ENCODE results near the gene ACOX2.

ACOX2 gene

GRCh38 chr3:58551636-58552180, 14.7 kb upstream of the ACOX2 start:
- TF ChIP-seq CTCF (IDR thresholded peaks at IDR 0.05; ENCODE audit: low read depth, low read length, missing control alignments), result no peak
- DNase-seq (ENCODE audit: low read depth), result no peak
- no peak overlapping the region for H3K4me3 ChIP-seq (ENCODE audit: low read depth, low read length)

GRCh38 chr3:58544541-58544940, 7.6 kb upstream of the ACOX2 start:
- DNase-seq (ENCODE audit: low read depth), result no peak
- no peak overlapping the region for H3K4me3 ChIP-seq (ENCODE audit: low read depth, low read length)
- no peak for TF ChIP-seq CTCF (IDR thresholded peaks at IDR 0.05; ENCODE audit: low read depth, low read length, missing control alignments)

- no peak for TF ChIP-seq CTCF (IDR thresholded peaks at IDR 0.05; ENCODE audit: low read depth, low read length, missing control alignments)
- no peak for DNase-seq (ENCODE audit: low read depth)
- no peak overlapping the region for H3K4me3 ChIP-seq (ENCODE audit: low read depth, low read length)
These were observed 3.3 kb upstream of the ACOX2 start for GRCh38 chr3:58540176-58540858.

GRCh38 chr3:58539626-58540025, 2.6 kb upstream of the ACOX2 start:
- H3K4me3 ChIP-seq (ENCODE audit: low read depth, low read length), result no peak overlapping the region
- no peak for DNase-seq (ENCODE audit: low read depth)
- TF ChIP-seq CTCF (IDR thresholded peaks at IDR 0.05; ENCODE audit: low read depth, low read length, missing control alignments), result no peak

GRCh38 chr3:58537412-58538301, 667 bp upstream of the ACOX2 start:
- TF ChIP-seq CTCF (IDR thresholded peaks at IDR 0.05; ENCODE audit: low read depth, low read length, missing control alignments), result no peak
- no peak for DNase-seq (ENCODE audit: low read depth)
- H3K4me3 ChIP-seq (ENCODE audit: low read depth, low read length), result no peak overlapping the region

- DNase-seq (ENCODE audit: low read depth), result no peak
- no peak overlapping the region for H3K4me3 ChIP-seq (ENCODE audit: low read depth, low read length)
- TF ChIP-seq CTCF (IDR thresholded peaks at IDR 0.05; ENCODE audit: low read depth, low read length, missing control alignments), result no peak
These were observed 1.2 kb downstream of the ACOX2 start for GRCh38 chr3:58535531-58536500.
